HG02973 (cell line): ENCODE measurements around the gene KIF1B.
A peak's percentile ranks its signal among the peaks of the same experiment; 100 is the strongest.

Source experiments
- ATAC-seq: cut with Tn5 transposase; IDR thresholded peaks from one replicate; pipeline ENCODE4 v1.9.1; 2021; ENCODE audit warnings: moderate library complexity; ENCODE audit not compliant: unreplicated experiment

KIF1B gene, protein sequence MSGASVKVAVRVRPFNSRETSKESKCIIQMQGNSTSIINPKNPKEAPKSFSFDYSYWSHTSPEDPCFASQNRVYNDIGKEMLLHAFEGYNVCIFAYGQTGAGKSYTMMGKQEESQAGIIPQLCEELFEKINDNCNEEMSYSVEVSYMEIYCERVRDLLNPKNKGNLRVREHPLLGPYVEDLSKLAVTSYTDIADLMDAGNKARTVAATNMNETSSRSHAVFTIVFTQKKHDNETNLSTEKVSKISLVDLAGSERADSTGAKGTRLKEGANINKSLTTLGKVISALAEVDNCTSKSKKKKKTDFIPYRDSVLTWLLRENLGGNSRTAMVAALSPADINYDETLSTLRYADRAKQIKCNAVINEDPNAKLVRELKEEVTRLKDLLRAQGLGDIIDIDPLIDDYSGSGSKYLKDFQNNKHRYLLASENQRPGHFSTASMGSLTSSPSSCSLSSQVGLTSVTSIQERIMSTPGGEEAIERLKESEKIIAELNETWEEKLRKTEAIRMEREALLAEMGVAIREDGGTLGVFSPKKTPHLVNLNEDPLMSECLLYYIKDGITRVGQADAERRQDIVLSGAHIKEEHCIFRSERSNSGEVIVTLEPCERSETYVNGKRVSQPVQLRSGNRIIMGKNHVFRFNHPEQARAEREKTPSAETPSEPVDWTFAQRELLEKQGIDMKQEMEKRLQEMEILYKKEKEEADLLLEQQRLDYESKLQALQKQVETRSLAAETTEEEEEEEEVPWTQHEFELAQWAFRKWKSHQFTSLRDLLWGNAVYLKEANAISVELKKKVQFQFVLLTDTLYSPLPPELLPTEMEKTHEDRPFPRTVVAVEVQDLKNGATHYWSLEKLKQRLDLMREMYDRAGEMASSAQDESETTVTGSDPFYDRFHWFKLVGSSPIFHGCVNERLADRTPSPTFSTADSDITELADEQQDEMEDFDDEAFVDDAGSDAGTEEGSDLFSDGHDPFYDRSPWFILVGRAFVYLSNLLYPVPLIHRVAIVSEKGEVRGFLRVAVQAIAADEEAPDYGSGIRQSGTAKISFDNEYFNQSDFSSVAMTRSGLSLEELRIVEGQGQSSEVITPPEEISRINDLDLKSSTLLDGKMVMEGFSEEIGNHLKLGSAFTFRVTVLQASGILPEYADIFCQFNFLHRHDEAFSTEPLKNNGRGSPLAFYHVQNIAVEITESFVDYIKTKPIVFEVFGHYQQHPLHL (N-terminal part only)

DNA sequence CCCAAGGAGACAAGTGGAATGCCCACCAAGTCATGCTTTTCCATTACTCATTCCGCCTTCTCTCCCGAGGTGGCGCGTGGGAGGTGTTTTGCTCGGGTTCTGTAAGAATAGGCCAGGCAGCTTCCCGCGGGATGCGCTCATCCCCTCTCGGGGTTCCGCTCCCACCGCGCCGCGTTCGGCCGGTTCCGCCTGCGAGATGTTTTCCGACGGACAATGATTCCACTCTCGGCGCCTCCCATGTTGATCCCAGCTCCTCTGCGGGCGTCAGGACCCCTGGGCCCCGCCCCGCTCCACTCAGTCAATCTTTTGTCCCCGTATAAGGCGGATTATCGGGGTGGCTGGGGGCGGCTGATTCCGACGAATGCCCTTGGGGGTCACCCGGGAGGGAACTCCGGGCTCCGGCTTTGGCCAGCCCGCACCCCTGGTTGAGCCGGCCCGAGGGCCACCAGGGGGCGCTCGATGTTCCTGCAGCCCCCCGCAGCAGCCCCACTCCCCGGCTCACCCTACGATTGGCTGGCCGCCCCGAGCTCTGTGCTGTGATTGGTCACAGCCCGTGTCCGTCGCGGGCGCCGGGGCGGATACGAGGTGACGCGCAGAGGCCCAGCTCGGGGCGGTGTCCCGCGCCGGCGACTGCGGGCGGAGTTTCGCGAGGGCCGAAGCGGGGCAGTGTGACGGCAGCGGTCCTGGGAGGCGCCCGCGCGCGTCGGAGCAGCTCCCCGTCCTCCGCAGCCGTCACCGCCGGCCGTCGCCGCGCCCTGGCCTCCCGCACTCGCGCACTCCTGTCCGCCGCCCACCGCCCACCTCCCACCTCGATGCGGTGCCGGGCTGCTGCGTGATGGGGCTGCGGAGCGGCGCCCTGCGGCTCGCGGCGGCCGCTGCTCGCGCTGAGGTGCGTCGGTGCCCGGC, at the start of gene KIF1B:
Gene KIF1B (plus strand): TSS at position 666 of the 906 bp plus-strand sequence. CDS start 21,759 bp downstream, outside the sequence.
- ATAC-seq, result peak; percentile 94

DNA sequence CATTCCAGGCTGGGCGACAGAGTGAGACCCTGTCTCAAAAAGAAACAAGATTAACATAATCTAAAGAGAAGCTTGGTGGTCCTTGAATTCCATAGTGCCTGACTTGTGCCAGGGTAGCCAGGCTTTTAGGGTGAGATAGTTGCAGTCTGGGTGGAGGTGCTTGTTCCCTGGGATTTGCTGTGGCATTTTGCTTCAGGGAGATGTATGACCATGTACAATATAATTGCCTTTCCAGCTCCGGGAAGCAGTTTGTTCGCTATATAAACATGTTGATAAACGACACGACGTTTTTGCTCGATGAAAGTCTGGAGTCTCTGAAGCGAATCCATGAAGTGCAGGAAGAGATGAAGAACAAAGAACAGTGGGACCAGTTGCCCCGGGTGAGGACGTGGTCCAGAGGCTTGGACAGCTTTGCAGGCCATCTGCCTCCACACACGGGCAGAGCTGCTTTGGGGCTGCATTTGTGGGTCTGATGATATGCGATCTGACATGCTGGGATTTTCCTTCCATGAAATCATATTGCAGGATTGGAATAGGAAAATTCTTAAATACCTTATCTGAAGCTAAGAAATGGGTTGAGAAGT, 49.4 kb upstream of the KIF1B start:
- ATAC-seq, result no peak

DNA sequence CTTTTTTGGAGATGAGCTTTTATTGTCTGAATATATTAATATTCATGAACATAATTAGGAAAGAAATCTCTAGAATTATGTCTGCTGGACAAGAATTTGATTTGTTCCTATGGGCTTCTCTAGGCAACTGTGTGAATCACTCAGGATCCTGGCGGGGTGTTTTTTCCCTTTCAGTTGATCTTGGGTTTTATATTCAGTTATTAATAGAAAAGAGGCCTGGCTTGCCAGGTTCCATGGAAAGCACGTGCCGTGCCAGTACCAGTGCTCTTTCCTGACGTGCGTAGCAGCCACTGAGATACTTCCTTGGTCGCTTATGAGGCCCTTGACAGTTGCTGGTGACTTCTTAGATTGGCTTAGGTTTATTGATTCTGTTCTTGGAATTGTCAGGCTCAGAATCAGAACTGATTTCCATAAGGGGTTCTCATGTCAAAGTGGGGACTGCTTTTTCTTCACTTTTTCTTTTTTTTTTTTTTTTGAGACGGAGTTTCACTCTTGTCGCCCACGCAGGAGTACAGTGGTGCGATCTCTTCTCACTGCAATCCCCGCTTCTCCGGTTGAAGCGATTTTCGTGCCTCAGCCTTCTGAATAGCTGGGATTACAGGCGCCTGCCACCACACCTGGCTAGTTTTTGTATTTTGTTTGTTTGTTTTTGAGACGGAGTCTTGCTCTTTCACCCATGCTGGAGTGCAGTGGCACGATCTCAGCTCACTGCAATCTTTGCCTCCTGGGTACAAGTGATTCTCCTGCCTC, 48.7 kb upstream of the KIF1B start:
- no peak for ATAC-seq

DNA sequence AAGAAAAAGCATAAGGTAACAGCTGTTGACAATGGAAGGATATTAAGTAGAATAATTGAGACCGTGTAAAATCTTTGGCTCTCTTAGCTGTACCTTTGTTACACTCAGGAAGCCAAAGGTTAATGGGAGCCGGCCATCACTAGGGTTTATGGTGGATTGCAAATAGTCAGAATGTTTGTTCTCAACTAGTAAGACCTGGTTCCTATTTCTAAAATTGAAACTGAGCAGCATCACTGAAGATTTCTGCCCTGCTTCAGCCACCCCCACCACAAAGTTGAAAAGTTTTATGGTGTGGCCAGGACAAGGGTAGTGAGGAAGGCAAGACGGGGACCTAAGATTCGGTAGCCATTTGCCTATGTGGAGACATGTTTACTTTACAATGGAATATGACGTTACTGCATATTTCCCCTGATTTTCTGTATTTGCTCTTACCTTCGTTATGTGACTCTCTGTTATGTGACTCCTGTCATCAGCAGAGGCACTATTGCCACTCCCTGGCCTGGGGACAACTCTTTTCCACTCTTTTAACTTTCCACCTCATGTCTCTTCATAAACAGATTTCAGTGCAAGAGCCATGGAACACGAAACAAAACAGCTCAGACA, 41.4 kb upstream of the KIF1B start:
- no peak for ATAC-seq

DNA sequence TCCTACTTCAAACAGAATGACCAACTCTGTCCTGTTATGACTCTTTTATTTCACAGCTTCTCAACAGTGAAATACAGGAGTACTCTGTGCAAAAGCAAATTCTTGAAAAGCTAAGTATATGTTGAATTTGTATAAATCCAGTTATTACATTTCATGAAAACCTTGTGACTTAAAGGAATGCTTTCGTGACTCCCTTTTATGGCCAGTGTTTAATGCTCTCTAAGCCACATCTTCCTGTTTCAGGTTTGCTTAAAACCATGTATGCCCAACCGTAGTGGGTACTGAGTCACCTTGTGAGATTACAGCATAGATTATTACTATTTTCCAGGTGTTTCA, 40.2 kb upstream of the KIF1B start:
- peak; percentile 61 for ATAC-seq

DNA sequence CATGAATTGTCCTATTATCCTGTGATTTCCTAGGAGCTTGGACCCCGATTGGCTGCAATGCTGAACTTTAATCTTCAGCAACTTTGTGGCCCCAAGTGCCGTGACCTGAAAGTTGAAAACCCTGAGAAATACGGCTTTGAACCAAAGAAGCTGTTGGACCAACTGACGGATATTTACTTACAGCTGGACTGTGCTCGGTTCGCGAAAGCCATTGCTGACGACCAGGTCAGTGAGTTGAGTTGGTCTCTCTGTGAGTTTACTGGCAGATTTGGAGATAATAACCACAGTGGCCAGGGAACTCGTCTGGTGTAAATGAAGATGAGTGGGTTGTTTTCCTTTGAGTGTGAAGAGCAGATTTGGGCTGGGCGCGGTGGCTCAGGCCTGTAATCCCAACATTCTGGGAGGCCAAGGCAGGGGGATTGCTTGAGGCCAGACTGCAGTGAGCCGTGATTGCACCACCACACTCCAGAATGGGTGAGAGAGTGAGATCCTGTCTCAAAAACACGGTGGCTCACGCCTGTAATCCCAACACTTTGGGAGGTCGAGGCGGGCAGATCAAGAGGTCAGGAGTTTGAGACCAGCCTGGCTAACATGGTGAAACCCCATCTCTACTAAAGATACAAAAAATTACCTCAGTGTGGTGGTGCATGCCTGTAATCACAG, 39.1 kb upstream of the KIF1B start:
- ATAC-seq, result no peak

DNA sequence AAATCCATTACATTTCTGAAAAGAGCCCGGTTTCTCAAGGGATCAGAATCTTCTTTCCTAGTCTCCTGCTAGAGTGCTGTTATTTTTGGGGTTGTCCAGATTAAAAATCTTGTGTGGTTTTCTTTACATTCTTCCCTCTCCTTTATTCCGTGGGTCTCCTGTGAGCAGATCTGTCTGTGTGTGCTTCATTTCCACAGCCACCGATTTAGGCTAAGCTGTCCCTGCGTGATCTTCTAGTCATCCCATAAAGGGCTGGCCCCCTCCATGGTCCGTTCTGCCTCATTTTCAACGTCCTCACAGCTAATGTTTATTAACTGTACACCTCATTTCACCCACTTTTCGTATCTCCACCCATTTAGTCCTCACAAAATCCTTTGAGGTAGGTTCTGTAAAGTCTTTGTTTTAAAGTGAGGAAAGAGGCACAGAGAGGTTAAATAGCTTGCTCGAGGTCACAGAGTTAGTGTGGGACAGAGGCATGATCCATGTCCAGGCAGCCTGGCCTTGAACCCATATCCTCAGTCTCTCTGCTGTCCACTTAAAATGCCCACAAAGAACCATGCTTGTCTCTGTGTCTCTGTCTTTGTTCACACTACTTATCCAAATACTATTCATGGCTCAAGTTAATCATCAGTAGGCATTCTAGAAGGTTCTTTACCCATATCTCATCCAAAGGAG, 38.2 kb upstream of the KIF1B start:
- no peak for ATAC-seq

DNA sequence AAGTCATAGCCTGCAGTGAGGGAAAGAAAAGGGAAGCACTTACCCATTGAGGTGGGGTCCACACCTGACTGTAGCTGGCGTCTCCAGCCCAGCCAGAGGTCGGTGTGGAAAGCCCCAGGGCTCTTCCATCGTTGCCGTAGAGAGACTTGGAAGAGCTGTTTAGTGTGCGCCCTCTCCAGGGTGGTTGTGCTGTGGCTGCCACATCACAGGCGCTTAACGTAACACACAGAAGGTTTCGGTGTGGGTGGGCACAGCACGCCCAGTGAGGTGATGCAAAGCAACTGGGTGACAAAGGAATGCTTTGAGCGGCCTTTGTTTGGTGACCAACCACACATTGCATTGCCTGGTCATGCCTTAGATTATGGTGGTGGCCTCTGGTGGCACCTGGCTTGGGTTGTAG, 36.8 kb upstream of the KIF1B start:
- no peak for ATAC-seq

DNA sequence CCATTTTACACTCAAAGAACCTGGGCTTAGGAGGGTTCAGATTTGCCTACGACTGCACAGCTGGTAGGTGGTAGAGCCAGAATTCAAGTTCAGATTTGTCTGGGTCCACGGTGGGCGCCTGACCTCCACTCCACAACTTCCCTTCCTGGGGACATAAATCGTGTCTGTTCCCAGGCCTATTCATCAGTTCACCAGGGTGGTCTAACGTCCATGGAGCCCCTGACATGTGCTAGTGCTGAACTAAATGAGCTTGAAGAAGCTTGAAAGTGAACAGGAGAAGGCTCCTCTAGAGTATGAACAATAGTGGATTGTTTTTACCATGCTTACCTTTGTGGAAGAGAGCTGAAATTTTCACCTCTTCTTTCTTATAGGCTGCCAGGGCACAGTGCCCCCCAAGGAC, 32.5 kb upstream of the KIF1B start:
- ATAC-seq, result no peak

DNA sequence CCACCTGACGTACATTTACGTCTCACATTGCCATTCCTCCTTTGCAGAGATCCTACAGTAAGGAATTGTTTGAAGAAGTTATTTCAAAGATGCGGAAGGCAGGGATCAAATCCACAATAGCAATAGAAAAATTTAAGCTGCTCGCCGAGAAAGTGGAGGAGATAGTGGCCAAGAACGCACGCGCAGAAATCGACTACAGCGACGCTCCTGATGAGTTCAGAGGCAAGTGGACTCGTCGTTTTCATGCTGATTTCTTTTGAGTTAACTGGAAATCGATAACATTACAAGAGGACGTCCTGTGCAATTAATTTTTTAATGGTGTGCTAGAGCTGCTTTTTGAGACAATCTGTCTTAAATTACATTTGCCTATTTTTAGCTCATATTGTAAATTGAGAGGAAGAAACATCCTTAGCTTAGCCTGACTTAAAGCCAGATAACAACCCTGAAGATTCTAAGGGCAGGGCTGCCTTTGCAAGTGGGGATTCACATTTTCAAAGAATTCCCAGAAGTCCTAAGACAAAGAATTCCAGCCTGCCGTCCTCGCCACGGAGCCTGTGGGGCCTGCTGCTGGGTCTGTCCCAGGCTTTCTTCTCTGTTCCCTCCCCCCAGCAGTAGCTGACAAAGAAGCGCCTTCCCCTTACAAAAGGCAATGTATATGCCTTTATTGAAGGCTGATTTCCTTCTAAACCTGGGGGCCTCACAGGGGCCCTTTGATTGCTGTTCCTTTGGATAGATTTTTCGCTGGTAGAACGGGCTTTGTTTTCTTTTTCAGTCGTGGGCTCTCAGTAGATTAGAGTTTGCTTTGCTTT, 31.6 kb upstream of the KIF1B start:
- ATAC-seq, result no peak

DNA sequence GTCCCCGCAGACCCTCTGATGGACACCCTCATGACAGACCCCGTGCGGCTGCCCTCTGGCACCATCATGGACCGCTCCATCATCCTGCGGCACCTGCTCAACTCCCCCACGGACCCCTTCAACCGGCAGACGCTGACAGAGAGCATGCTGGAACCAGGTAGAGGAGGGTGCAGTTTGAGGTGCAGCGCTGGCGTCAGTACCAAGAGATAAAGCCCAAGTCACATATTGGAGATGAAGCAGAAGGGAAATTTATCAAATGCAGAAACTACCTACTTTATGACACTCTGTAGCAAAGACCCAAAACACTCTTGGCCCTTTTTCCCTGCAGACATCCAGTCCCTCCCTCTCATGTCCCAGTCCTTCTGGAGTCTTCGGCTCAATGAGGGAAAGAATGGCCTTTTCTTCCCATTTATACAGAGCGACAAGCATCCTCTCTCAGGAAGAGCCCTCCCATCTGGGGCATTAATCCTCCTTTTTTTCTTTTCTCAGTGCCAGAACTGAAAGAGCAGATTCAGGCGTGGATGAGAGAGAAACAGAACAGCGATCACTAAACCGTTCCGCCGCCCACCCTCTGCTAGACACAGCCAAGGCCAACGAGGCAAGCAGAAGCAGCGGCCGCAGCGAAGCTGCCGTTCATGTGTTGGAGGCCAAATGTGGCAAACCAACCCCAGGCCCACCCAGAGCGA, 30.8 kb upstream of the KIF1B start:
- no peak for ATAC-seq

DNA sequence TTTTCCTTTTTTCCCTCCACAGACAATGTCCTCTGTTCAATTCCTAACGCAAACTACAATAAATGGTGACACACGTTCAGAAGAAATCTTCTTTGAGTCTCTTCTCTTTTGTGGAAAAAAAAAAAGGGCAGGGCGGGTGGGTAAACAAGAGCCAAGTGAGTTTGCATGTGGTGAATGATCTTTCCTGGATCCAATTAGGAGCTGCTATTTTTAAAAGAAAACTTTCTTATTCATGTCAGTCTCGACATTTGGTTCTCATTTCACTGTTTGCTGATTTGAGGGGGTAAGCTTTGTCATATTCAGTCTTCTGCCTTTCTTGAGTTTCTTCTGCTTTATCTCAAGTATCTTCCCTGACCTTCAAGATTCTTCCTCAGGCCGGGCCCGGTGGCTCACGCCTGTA, 29.2 kb upstream of the KIF1B start:
- no peak for ATAC-seq

DNA sequence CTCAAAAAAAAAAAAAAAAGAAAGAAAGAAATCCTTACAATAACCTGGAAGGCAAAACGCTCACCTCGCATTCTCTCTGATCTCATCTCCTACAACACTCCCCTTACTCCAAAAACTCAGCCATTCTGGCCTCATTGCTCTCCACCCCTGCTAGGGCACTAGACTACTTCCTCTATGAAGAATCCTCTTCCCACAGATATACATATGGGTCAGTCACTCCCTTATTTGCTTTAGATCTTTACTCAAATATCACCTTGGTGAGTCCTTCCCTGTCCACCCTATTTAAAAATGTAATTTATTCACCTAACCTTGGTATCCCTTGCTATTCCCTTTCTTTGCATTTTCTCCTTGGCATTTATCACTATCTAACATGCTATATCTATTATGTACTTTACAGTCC, 24.6 kb upstream of the KIF1B start:
- no peak for ATAC-seq

DNA sequence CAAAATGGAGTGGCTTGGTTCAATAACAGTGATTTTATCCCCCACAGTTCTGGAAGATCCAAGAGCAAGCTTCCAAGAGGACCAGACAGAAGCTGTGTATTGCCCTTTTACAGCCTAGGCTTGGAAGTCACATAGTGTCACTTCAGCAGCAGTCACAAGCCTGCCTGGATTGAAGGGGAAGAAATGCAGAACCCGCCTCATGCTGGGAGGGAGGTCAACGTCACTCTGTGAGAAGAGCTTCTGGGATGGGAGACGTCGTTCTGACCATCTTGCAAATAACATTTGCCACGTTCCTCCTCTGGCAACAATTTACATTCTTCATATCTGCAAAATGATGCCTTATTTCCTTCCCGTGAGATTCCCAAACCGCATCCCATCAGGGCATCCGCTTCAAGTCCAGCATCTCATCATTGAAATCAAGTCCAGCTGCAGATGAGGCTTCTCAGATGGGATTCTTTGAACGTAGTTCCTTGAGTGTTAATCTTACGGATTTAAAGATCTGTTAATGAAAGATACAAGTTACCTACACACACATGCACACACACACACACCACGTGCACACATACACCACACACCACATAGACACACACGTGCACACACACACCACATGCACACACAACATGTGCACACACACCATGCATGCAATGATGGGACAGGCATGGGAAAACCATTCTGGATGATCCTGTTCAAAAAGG, 23.9 kb upstream of the KIF1B start:
- no peak for ATAC-seq

DNA sequence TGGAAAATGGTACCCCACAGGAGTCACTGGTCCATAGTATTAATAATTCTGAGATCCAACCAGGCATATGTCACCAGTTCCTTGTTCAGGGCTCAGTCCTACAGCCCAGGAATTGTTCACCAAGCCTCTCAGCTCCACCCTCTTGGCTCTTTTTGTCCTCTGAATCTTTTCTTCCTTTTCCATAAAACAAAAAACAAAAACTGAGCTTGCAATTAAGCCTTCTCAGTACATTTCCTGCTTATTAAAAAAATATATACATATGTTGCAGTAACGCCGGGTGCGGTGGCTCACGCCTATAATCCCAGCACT, 23.4 kb upstream of the KIF1B start:
- ATAC-seq, result no peak

DNA sequence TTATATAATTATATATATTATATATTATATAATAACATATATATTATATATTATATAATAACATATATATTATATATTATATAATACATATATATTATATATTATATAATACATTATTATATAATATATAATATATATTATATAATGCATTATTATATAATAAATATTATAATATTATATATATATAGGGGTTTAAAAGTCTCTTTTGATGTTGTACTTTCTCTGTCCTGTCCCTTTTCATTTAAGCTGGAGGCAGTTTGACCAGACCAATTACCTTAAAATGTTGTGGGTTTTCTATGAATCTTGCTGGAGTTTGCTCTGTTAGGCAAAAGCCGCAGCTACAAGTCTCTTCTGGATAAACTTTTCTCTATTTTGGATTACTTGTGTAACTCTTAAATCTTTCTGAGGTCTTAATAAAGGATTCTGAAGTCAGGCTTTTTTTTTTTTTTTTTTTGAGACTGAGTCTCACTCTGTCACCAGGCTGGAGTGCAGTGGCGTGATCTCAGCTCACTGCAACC, 22.2 kb upstream of the KIF1B start:
- ATAC-seq, result no peak
